Measurements from ENCODE around the gene NACC2.

GRCh38 chr9:136011376-136011702, 83.8 kb downstream of the NACC2 start:
- TF ChIP-seq CTCF (IDR thresholded peaks at IDR 0.05) (no peak), POLR2A (IDR thresholded peaks at IDR 0.05) (no peak)

Data from right lobe of liver (tissue), 4 donors.